ENCODE results near the gene SLC27A1. TPM values are rescaled to one million over a fixed set of nuclear protein-coding genes. Genes with fewer than 3 reads are reported as not detected.
A peak's percentile ranks its signal among the peaks of the same experiment; 100 is the strongest.
"Not testable (repeated sequence)": the region's sequence is repeated elsewhere in the genome, so short reads cannot be mapped to it uniquely, and the experiment has no call there.

Gene SLC27A1
- total RNA-seq, 1 donor from 2014 or later: 4.3 TPM

GRCh38 chr19:17471410-17472125 lies 1.2 kb downstream of the SLC27A1 start:
- ChIA-PET POLR2A (interaction anchor here (1.4 to 1.6 kb wide), 3 partner anchors 22 to 66 kb away, joined by 3 to 6 read pairs (median 5); partner anchors contain the start of gene BST2), CTCF (interaction anchor here (0.9 kb wide), 1 partner anchor 24 kb away, joined by 3 read pairs; no protein-coding TSS in a partner anchor)
- no peaks in the 10 kb centered on the region for H3K27me3 Mint-ChIP-seq
- intact Hi-C loops (cut with micrococcal nuclease): loop anchor here (2.0 kb wide), 1 partner anchor 53 kb away; no protein-coding TSS in a partner anchor
- H3K4me3 Mint-ChIP-seq: peak overlapping the region; percentile 91
- H3K36me3 Mint-ChIP-seq (ENCODE audit: low read depth): no peaks in the 10 kb centered on the region
- no peak for TF ChIP-seq CTCF (IDR thresholded peaks at IDR 0.05)
- DNase-seq: no peak
- H3K4me1 Mint-ChIP-seq: peaks cover 20% of the 10 kb centered on the region
- H3K27ac Mint-ChIP-seq: no peak overlapping the region
- ATAC-seq (ENCODE audit: low read depth): no peak
- no peaks in the 10 kb centered on the region for H3K9me3 Mint-ChIP-seq

- H3K4me1 Mint-ChIP-seq: peaks cover 20% of the 10 kb centered on the region
- H3K36me3 Mint-ChIP-seq (ENCODE audit: low read depth): no peaks in the 10 kb centered on the region
- H3K9me3 Mint-ChIP-seq: no peaks in the 10 kb centered on the region
- no peak for TF ChIP-seq CTCF (IDR thresholded peaks at IDR 0.05)
- no peak overlapping the region for H3K4me3 Mint-ChIP-seq
- ChIA-PET POLR2A (interaction anchor here (1.6 kb wide), 1 partner anchor 21 kb away, joined by 6 read pairs; no protein-coding TSS in a partner anchor), CTCF (no interaction called here)
- intact Hi-C loops (cut with micrococcal nuclease): no loop called here
- H3K27me3 Mint-ChIP-seq: no peaks in the 10 kb centered on the region
- ATAC-seq (ENCODE audit: low read depth) (no peak), DNase-seq (no peak)
- no peak overlapping the region for H3K27ac Mint-ChIP-seq
These were observed 2.7 kb downstream of the SLC27A1 start for GRCh38 chr19:17473041-17473440.

- CTCF ChIA-PET; H3K36me3 Mint-ChIP-seq (ENCODE audit: low read depth); H3K4me3 Mint-ChIP-seq; POLR2A ChIA-PET; ATAC-seq (ENCODE audit: low read depth); H3K4me1 Mint-ChIP-seq; H3K9me3 Mint-ChIP-seq; DNase-seq; intact Hi-C loops (cut with micrococcal nuclease); H3K27ac Mint-ChIP-seq; H3K27me3 Mint-ChIP-seq: not testable (repeated sequence)
These were observed 4.8 kb downstream of the SLC27A1 start for GRCh38 chr19:17475011-17475540.

- Mint-ChIP-seq H3K36me3 (ENCODE audit: low read depth) (no peaks in the 10 kb centered on the region), H3K4me1 (peaks cover 9% of the 10 kb centered on the region), H3K4me3 (no peak overlapping the region), H3K27ac (no peak overlapping the region), H3K27me3 (no peaks in the 10 kb centered on the region), H3K9me3 (no peaks in the 10 kb centered on the region)
- DNase-seq (no peak), ATAC-seq (ENCODE audit: low read depth) (no peak)
- TF ChIP-seq CTCF (IDR thresholded peaks at IDR 0.05): no peak
- intact Hi-C loops (cut with micrococcal nuclease): no loop called here
- POLR2A ChIA-PET: interaction anchor here (0.6 kb wide), 1 partner anchor 380 kb away, joined by 5 read pairs; no protein-coding TSS in a partner anchor
- CTCF ChIA-PET: interaction anchor here (1.8 kb wide), 1 partner anchor 21 kb away, joined by 3 read pairs; no protein-coding TSS in a partner anchor
These were observed 5.3 kb downstream of the SLC27A1 start for GRCh38 chr19:17475541-17476115.

- Mint-ChIP-seq H3K27me3 (no peaks in the 10 kb centered on the region), H3K4me3 (no peak overlapping the region), H3K27ac (no peak overlapping the region), H3K9me3 (no peaks in the 10 kb centered on the region), H3K4me1 (no peaks in the 10 kb centered on the region), H3K36me3 (ENCODE audit: low read depth) (no peaks in the 10 kb centered on the region)
- CTCF ChIA-PET: interaction anchor here (1.1 kb wide), 1 partner anchor 17 kb away, joined by 4 read pairs; no protein-coding TSS in a partner anchor
- DNase-seq (no peak), ATAC-seq (ENCODE audit: low read depth) (no peak)
- TF ChIP-seq CTCF (IDR thresholded peaks at IDR 0.05): no peak
- intact Hi-C loops (cut with micrococcal nuclease): no loop called here
- POLR2A ChIA-PET: no interaction called here
These were observed 9.0 kb downstream of the SLC27A1 start for GRCh38 chr19:17479325-17479791.

Data from activated B cell treated with CpG ODN at 0.5 μM for 24 hours (primary cell).